Stimulated activated CD8-positive, alpha-beta memory T cell treated with anti-CD3 and anti-CD28 coated beads, Interleukin-15, amount 100 ng/mL, for 1 hour (primary cell): ENCODE data around the gene IL24.

ENCODE experiments used
- DNase-seq: peaks from one replicate; pipeline ENCODE4 v3.0.0-alpha.2; 2020; ENCODE audit warnings: low read depth

Gene IL24

DNA sequence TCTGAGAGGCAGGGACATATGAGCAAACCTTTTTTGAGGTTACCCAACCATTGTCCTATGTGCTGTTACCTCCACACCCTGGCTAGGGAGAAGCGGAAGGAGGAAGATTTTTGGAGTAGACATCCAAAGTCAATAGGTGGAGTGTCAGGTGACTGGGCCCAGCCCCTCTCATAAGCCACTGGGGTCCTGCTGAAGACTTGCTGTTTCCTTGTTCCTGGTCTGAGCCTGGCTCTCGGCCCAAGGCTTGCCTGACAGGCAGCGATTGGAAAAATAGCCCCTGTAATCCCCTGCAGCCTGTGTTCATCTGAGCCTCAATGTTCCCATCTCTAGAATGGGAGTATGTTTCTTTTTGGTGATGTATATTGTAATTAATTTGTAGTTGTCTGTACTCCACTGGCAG lies 55.9 kb downstream of the IL24 start:
- no peak for DNase-seq

GRCh38 chr1:206953626-206954025 lies 56.4 kb downstream of the IL24 start:
- DNase-seq, result no peak
